NAMALWA (cell line): Measurements from ENCODE around the gene MORN5.

Source experiments
- DNase-seq: peaks from one replicate; pipeline ENCODE4 v3.0.0-alpha.2; 2015; ENCODE audit warnings: low spot score

MORN5 gene

GRCh38 chr9:122216798-122217418 is 57.2 kb downstream of the MORN5 start:
- no peak for DNase-seq

GRCh38 chr9:122217640-122218039 is 57.9 kb downstream of the MORN5 start:
- DNase-seq, result no peak

- no peak for DNase-seq
Measured at GRCh38 chr9:122218071-122218934, 58.6 kb downstream of the MORN5 start.

GRCh38 chr9:122218935-122219855 is 59.5 kb downstream of the MORN5 start:
- no peak for DNase-seq

GRCh38 chr9:122219856-122220672 is 60.4 kb downstream of the MORN5 start:
- no peak for DNase-seq

GRCh38 chr9:122220673-122221182 is 61.0 kb downstream of the MORN5 start:
- no peak for DNase-seq

- no peak for DNase-seq
Measured at GRCh38 chr9:122221183-122221811, 61.6 kb downstream of the MORN5 start.

- DNase-seq, result no peak
Measured at GRCh38 chr9:122222791-122223190, 63.1 kb downstream of the MORN5 start.

- DNase-seq, result no peak
Measured at GRCh38 chr9:122223435-122223834, 63.7 kb downstream of the MORN5 start.

- DNase-seq, result no peak
Measured at GRCh38 chr9:122225312-122226141, 65.8 kb downstream of the MORN5 start.

- no peak for DNase-seq
Measured at GRCh38 chr9:122226142-122226757, 66.5 kb downstream of the MORN5 start.

GRCh38 chr9:122226758-122227574 is 67.3 kb downstream of the MORN5 start:
- DNase-seq, result no peak

GRCh38 chr9:122227575-122227900 is 67.8 kb downstream of the MORN5 start:
- no peak for DNase-seq

GRCh38 chr9:122228191-122228567 is 68.5 kb downstream of the MORN5 start:
- no peak for DNase-seq

GRCh38 chr9:122228568-122229484 is 69.1 kb downstream of the MORN5 start, which contains the start of gene LHX6:
Gene LHX6, minus strand, starts transcription at chr9:122228957. Its CDS starts 217 bp downstream, at chr9:122228740.
- no peak for DNase-seq

GRCh38 chr9:122229485-122229837 is 69.8 kb downstream of the MORN5 start:
- DNase-seq, result no peak

GRCh38 chr9:122232796-122233306 is 73.1 kb downstream of the MORN5 start:
- no peak for DNase-seq
